OCI-LY7 (cell line): ENCODE measurements around the gene AP1S1.

Experiments used
- CTCF ChIP-seq: fragments of 200-600 bp; sonication (generic); conservative IDR thresholded peaks from 2 replicates; pipeline ENCODE4 v1.5.1; 2014; ENCODE audit warnings: mild to moderate bottlenecking, antibody characterized with exemption, low read length, moderate library complexity, mixed read lengths
- EZH2phosphoT487 ChIP-seq: fragments of 200-600 bp; sonication (generic); IDR thresholded peaks from 2 replicates; pipeline ENCODE4 v1.6.1; 2018; ENCODE audit warnings: low read depth, borderline replicate concordance, mild to moderate bottlenecking, mixed run types, antibody characterized with exemption, low read length, moderate library complexity, mixed read lengths

GRCh38 chr7:101172854-101173751 lies 18.8 kb downstream of the AP1S1 start:
- TF ChIP-seq CTCF (no peak), EZH2phosphoT487 (no peak)
